Measurements from ENCODE around the gene FAM131C.
A peak's percentile ranks its signal among the peaks of the same experiment; 100 is the strongest.

The FAM131C gene

DNA sequence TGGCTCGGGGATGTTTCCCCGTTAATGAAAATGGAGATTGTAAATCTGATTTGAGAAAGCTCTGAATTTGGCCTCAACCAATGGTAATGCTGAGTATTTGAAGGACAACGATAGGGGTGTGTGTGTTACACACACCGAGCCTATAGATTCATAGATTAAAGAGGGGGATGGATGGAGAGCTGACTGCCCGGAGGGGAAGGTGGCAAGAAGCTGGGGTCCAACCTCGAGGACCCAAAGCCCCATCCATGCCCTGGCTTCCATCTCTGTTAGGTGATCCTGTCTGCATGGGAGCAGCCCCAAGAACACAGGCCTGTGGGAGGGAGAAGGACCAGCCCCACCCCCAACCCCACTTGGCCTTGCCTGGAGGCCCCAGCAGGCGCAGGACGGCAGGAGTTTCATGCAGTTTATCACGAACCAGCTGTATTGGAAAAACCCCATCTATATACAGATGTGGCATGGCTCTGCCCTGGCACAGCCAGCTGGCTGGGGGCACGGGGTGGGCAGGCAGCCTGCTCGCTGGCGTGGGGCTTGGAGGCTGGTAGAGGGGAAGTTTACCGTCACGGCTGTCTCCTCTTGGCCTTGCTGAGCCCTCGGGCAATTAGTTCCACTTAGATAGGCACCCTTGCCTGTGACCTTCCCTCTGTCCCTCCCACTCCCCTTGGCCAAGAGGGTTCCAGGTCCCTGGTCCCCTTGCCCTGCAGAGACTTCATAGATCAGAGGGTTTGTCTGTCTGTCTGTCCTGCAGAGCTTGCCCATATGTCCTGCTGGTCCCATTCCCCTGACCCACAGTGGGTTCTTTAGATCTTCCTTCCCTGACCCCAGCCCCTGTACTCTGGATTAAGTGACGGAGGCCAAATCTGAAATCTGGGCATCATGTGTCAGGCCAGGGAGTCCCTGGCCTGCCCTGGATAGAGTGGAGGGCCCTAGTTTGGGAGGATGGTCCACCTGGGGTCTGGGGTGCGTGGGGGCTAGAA lies 58.7 kb downstream of the FAM131C start:
- DNase-seq (ENCODE audit: low spot score) = no peak
- H3K18ac ChIP-seq (ENCODE audit: low read length) = peak overlapping the region; percentile 15
- H2BK15ac ChIP-seq (ENCODE audit: low read length) = peak overlapping the region; percentile 7
- no peak overlapping the region for H4K8ac ChIP-seq (ENCODE audit: low read depth, low read length)
- no peak overlapping the region for H4K91ac ChIP-seq (ENCODE audit: low read depth, low read length, poor library complexity)
- no peak overlapping the region for H3K4ac ChIP-seq (ENCODE audit: low read length)
- H3K27ac ChIP-seq (replicated peaks; ENCODE audit: low read length) = no peak overlapping the region
- H3K4me3 ChIP-seq (ENCODE audit: low read length in 2 of 2) = no peak overlapping the region
- H3K9me3 ChIP-seq (replicated peaks in 1 of 2; ENCODE audit: control insufficient read depth in 2 of 2, insufficient read depth in 1 of 2, low read depth in 1 of 2, low read length in 2 of 2) = no peaks in the 10 kb centered on the region
- H3K9ac ChIP-seq (ENCODE audit: low read depth, low read length, poor library complexity) = no peak overlapping the region
- peak overlapping the region; percentile 49 for H3K23ac ChIP-seq (ENCODE audit: low read depth, low read length, poor library complexity)
- peak overlapping the region; percentile 93 for H2AK5ac ChIP-seq (ENCODE audit: low read depth, low read length)
- no CpG with 5 or more reads among the region's 17 CpGs for WGBS, 2 donors (ENCODE audit: extremely low coverage in 2 of 2, insufficient read length in 2 of 2, insufficient replicate concordance in 1 of 2)
- H2AFZ ChIP-seq (ENCODE audit: low read length) = no peak overlapping the region
- H2BK5ac ChIP-seq (ENCODE audit: low read length) = no peak overlapping the region
- peaks cover 10 to 22% of the 10 kb centered on the region in 2 donors for H3K4me1 ChIP-seq (ENCODE audit: control insufficient read depth in 2 of 2, insufficient read depth in 1 of 2, low read depth in 1 of 2, low read length in 2 of 2)
- H3K27me3 ChIP-seq (ENCODE audit: control insufficient read depth in 3 of 3, insufficient read depth in 3 of 3, low read depth in 1 of 3, low read length in 3 of 3) = peaks cover 0 to 82% (median 31%) of the 10 kb centered on the region in 3 experiments
- no peak overlapping the region for H2BK12ac ChIP-seq (ENCODE audit: low read length)
- H3K4me2 ChIP-seq (ENCODE audit: insufficient read depth, low read length, poor library complexity, severe bottlenecking) = no peak overlapping the region
- peak overlapping the region; percentile 6 for H3K14ac ChIP-seq (ENCODE audit: low read length)
- H2BK120ac ChIP-seq (ENCODE audit: low read depth, low read length) = peak overlapping the region; percentile 63
- no peaks in the 10 kb centered on the region for H3K36me3 ChIP-seq (replicated peaks in 1 of 2; ENCODE audit: control insufficient read depth in 2 of 2, insufficient read depth in 2 of 2, low read length in 2 of 2)
- peaks cover 2% of the 10 kb centered on the region for H3K79me1 ChIP-seq (ENCODE audit: low read depth, low read length)

DNA sequence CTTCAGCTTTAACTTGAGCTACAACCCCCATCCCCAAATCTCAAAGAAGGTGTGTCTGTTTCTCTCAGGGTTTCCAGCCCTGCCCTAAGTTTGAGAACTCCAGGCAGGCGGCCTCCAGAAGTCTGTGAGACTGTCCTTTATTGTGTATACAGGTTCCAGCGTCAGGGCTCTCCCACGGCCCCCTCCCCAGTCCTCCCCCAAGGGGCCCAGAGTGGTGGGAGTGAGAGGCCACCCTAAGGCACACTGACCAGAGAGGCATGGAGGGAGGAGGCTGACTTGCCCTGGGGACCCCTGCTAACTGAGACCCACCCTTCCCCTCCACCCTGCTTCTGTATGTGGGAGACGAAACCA lies 59.6 kb downstream of the FAM131C start:
- Histone ChIP-seq H3K9ac (ENCODE audit: low read depth, low read length, poor library complexity) (no peak overlapping the region), H3K9me3 (replicated peaks in 1 of 2; ENCODE audit: control insufficient read depth in 2 of 2, insufficient read depth in 1 of 2, low read depth in 1 of 2, low read length in 2 of 2) (no peaks in the 10 kb centered on the region), H2AFZ (ENCODE audit: low read length) (no peak overlapping the region), H3K4ac (ENCODE audit: low read length) (no peak overlapping the region), H2BK12ac (ENCODE audit: low read length) (no peak overlapping the region), H3K23ac (ENCODE audit: low read depth, low read length, poor library complexity) (peak overlapping the region; percentile 29), H3K36me3 (replicated peaks in 1 of 2; ENCODE audit: control insufficient read depth in 2 of 2, insufficient read depth in 2 of 2, low read length in 2 of 2) (no peaks in the 10 kb centered on the region), H2BK120ac (ENCODE audit: low read depth, low read length) (no peak overlapping the region), H3K4me3 (ENCODE audit: low read length in 2 of 2) (peak overlapping the region in 1 of 2 donors; percentile 13), H3K14ac (ENCODE audit: low read length) (no peak overlapping the region), H3K4me2 (ENCODE audit: insufficient read depth, low read length, poor library complexity, severe bottlenecking) (no peak overlapping the region), H3K27me3 (ENCODE audit: control insufficient read depth in 3 of 3, insufficient read depth in 3 of 3, low read depth in 1 of 3, low read length in 3 of 3) (peaks cover 0 to 74% (median 31%) of the 10 kb centered on the region in 3 experiments), H3K27ac (replicated peaks; ENCODE audit: low read length) (no peak overlapping the region), H4K91ac (ENCODE audit: low read depth, low read length, poor library complexity) (no peak overlapping the region), H2BK5ac (ENCODE audit: low read length) (no peak overlapping the region), H2BK15ac (ENCODE audit: low read length) (no peak overlapping the region), H3K18ac (ENCODE audit: low read length) (peak overlapping the region; percentile 19), H3K4me1 (ENCODE audit: control insufficient read depth in 2 of 2, insufficient read depth in 1 of 2, low read depth in 1 of 2, low read length in 2 of 2) (peaks cover 9 to 20% of the 10 kb centered on the region in 2 donors), H3K79me1 (ENCODE audit: low read depth, low read length) (peaks cover 2% of the 10 kb centered on the region), H2AK5ac (ENCODE audit: low read depth, low read length) (peak overlapping the region; percentile 91), H4K8ac (ENCODE audit: low read depth, low read length) (no peak overlapping the region)
- WGBS, 2 donors (ENCODE audit: extremely low coverage in 2 of 2, insufficient read length in 2 of 2, insufficient replicate concordance in 1 of 2) = no CpG with 5 or more reads among the region's 4 CpGs
- no peak for DNase-seq (ENCODE audit: low spot score)

DNA sequence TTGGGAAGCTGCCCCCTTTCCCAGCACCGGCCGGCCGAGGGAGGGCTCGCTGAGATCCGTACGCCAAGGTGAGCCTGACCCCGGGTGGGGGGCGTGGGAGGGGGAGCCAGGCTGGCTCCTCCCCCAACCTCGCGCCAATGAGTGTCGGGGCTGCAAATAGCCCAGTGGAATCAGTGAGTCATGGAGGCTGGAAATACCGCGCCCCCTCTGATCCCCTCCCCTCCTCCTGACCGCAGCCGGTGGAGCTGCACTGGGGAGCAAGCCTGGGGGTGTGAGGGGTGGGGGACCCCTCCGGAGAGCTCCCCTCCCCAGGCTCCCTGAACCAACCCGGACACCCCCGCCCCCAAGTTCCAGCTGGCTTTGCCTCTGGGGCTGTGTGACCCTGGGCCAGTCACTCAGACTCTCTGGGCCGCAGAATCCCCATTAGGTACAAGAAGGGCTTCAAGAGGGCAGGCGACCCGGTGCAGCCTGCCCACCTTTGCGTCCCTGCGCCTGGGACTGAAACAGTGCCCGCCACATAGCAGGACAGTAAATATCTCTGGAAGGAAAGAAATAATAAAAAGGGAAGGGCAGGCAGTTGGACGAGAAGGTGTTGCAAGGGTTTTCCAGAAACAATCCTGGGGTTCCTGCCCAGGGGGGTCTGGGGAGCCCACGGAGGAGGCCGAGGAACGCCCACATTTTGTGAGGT lies 60.1 kb downstream of the FAM131C start:
- Histone ChIP-seq H3K27ac (replicated peaks; ENCODE audit: low read length) (no peak overlapping the region), H2AK5ac (ENCODE audit: low read depth, low read length) (peak overlapping the region; percentile 91), H3K79me1 (ENCODE audit: low read depth, low read length) (peaks cover 2% of the 10 kb centered on the region), H3K4ac (ENCODE audit: low read length) (no peak overlapping the region), H3K9ac (ENCODE audit: low read depth, low read length, poor library complexity) (no peak overlapping the region), H4K8ac (ENCODE audit: low read depth, low read length) (no peak overlapping the region), H2BK5ac (ENCODE audit: low read length) (no peak overlapping the region), H3K18ac (ENCODE audit: low read length) (peak overlapping the region; percentile 60), H3K36me3 (replicated peaks in 1 of 2; ENCODE audit: control insufficient read depth in 2 of 2, insufficient read depth in 2 of 2, low read length in 2 of 2) (no peaks in the 10 kb centered on the region), H3K9me3 (replicated peaks in 1 of 2; ENCODE audit: control insufficient read depth in 2 of 2, insufficient read depth in 1 of 2, low read depth in 1 of 2, low read length in 2 of 2) (no peaks in the 10 kb centered on the region), H2BK12ac (ENCODE audit: low read length) (no peak overlapping the region), H3K27me3 (ENCODE audit: control insufficient read depth in 3 of 3, insufficient read depth in 3 of 3, low read depth in 1 of 3, low read length in 3 of 3) (peaks cover 0 to 69% (median 31%) of the 10 kb centered on the region in 3 experiments), H3K4me2 (ENCODE audit: insufficient read depth, low read length, poor library complexity, severe bottlenecking) (peak overlapping the region; percentile 48), H3K14ac (ENCODE audit: low read length) (no peak overlapping the region), H2BK15ac (ENCODE audit: low read length) (no peak overlapping the region), H3K4me3 (ENCODE audit: low read length in 2 of 2) (no peak overlapping the region), H3K23ac (ENCODE audit: low read depth, low read length, poor library complexity) (peak overlapping the region; percentile 82), H3K4me1 (ENCODE audit: control insufficient read depth in 2 of 2, insufficient read depth in 1 of 2, low read depth in 1 of 2, low read length in 2 of 2) (peaks cover 9 to 17% of the 10 kb centered on the region in 2 donors), H2BK120ac (ENCODE audit: low read depth, low read length) (no peak overlapping the region), H4K91ac (ENCODE audit: low read depth, low read length, poor library complexity) (no peak overlapping the region), H2AFZ (ENCODE audit: low read length) (peak overlapping the region; percentile 84)
- no CpG with 5 or more reads among the region's 28 CpGs for WGBS, 2 donors (ENCODE audit: extremely low coverage in 2 of 2, insufficient read length in 2 of 2, insufficient replicate concordance in 1 of 2)
- no peak for DNase-seq (ENCODE audit: low spot score)

Data from neuronal stem cell (in vitro differentiated cells).